Muscle of leg (tissue), 11 donors: ENCODE data around the gene CAPG. TPM values are rescaled to one million over a fixed set of nuclear protein-coding genes. Genes with fewer than 3 reads are reported as not detected.
A peak's percentile ranks its signal among the peaks of the same experiment; 100 is the strongest.
"Not testable (repeated sequence)": the region's sequence is repeated elsewhere in the genome, so short reads cannot be mapped to it uniquely, and the experiment has no call there.

ENCODE experiments used
- DNase-seq: peaks from one replicate; pipeline ENCODE4 v3.0.0; 2013
- H3K27ac ChIP-seq: one replicate; pipeline ENCODE4 v1.5.1; 2013; ENCODE audit warnings: mild to moderate bottlenecking, low read length, control low read depth
- H3K27me3 ChIP-seq: one replicate; pipeline ENCODE4 v1.6.1; 2013; ENCODE audit warnings: low read length; ENCODE audit not compliant: control insufficient read depth, insufficient read depth
- H3K36me3 ChIP-seq: one replicate; pipeline ENCODE4 v1.6.1; 2013; ENCODE audit warnings: low read length; ENCODE audit not compliant: control insufficient read depth, insufficient read depth
- H3K4me1 ChIP-seq: one replicate; pipeline ENCODE4 v1.6.1; 2013; ENCODE audit warnings: low read length; ENCODE audit not compliant: control insufficient read depth, insufficient read depth
- H3K4me3 ChIP-seq: one replicate; pipeline ENCODE4 v1.5.1; 2013; ENCODE audit warnings: low read length, control low read depth
- H3K9me3 ChIP-seq: replicated peaks from 2 replicates; pipeline ENCODE4 v1.6.1; 2013; ENCODE audit warnings: low read depth, low read length; ENCODE audit not compliant: control insufficient read depth
- WGBS: methylation state at CpG from one replicate; pipeline ENCODE4 v1.1.5; 2013; ENCODE audit warnings: missing lambda C conversion rate; ENCODE audit not compliant: insufficient coverage; 5-methylcytosine and 5-hydroxymethylcytosine counted together
- polyA plus RNA-seq, 8 donors: library from polyadenylated mRNA; unstranded; fragments of 120-200 nt; gene quantifications; one replicate each; pipeline versions ENCODE4 v1.2.1 to v1.2.3, GENCODE V29; 2013; ENCODE audit warnings: inconsistent platforms in 1 of 8, low replicate concordance in 1 of 8; ENCODE audit not compliant: insufficient read length in 8 of 8, insufficient read depth in 1 of 8
- total RNA-seq: library from RNA; stranded (reverse); fragments of 120-200 nt; gene quantifications from one replicate; pipeline ENCODE4 v1.2.4, GENCODE V29; 2013

The CAPG gene
- total and polyA plus RNA-seq, 9 donors: 13.9 to 48.5 (median 26.4) TPM

GRCh38 chr2:85362653-85363387 is 47.3 kb downstream of the CAPG start:
- H3K9me3 ChIP-seq, H3K4me1 ChIP-seq, DNase-seq, H3K27me3 ChIP-seq, H3K27ac ChIP-seq, H3K4me3 ChIP-seq: not testable (repeated sequence)
- WGBS: no CpG with 5 or more reads among the region's 5 CpGs
- peaks cover 40% of the 10 kb centered on the region for H3K36me3 ChIP-seq

- Histone ChIP-seq H3K27me3 (no peaks in the 10 kb centered on the region), H3K36me3 (peaks cover 34% of the 10 kb centered on the region), H3K4me3 (no peak overlapping the region), H3K9me3 (no peaks in the 10 kb centered on the region), H3K4me1 (peaks cover 15% of the 10 kb centered on the region), H3K27ac (no peak overlapping the region)
- DNase-seq: no peak
- WGBS: 83% methylated on average over 1 of the region's 3 CpGs
Observed at GRCh38 chr2:85357736-85358135, 52.4 kb downstream of the CAPG start.

GRCh38 chr2:85356186-85356585 is 54.0 kb downstream of the CAPG start:
- Histone ChIP-seq H3K4me1 (peaks cover 15% of the 10 kb centered on the region), H3K9me3 (no peaks in the 10 kb centered on the region), H3K27me3 (no peaks in the 10 kb centered on the region), H3K27ac (no peak overlapping the region), H3K36me3 (peaks cover 32% of the 10 kb centered on the region), H3K4me3 (no peak overlapping the region)
- WGBS: 88% methylated on average over 2 of the region's 2 CpGs
- DNase-seq: no peak

- peak; percentile 22 for DNase-seq
- Histone ChIP-seq H3K36me3 (peaks cover 38% of the 10 kb centered on the region), H3K4me3 (peak overlapping the region; percentile 67), H3K27me3 (no peaks in the 10 kb centered on the region), H3K9me3 (no peaks in the 10 kb centered on the region), H3K27ac (no peak overlapping the region), H3K4me1 (peaks cover 15% of the 10 kb centered on the region)
- WGBS: 20% methylated on average over 1 of the region's 3 CpGs
Observed at GRCh38 chr2:85355521-85355920, 54.6 kb downstream of the CAPG start.

GRCh38 chr2:85355073-85355410 is 55.1 kb downstream of the CAPG start:
- Histone ChIP-seq H3K4me1 (peaks cover 15% of the 10 kb centered on the region), H3K27me3 (no peaks in the 10 kb centered on the region), H3K27ac (peak overlapping the region; percentile 72), H3K4me3 (peak overlapping the region; percentile 67), H3K9me3 (no peaks in the 10 kb centered on the region), H3K36me3 (peaks cover 43% of the 10 kb centered on the region)
- 3% methylated on average over 8 of the region's 10 CpGs for WGBS
- DNase-seq: no peak

GRCh38 chr2:85354286-85355072 is 55.7 kb downstream of the CAPG start, which contains the start of the genes ELMOD3 and RETSAT:
Gene ELMOD3, plus strand, starts transcription at chr2:85354769. Its CDS starts 2,430 bp downstream, at chr2:85357199.
Gene RETSAT, minus strand, starts transcription at chr2:85354528. Its CDS starts 21 bp downstream, at chr2:85354507.
- H3K4me3 ChIP-seq: peak within 1 kb of the TSS; percentile 67
- H3K36me3 ChIP-seq: peaks cover 49% of the 10 kb centered on the region
- H3K9me3 ChIP-seq: no peaks in the 10 kb centered on the region
- H3K27me3 ChIP-seq: no peaks in the 10 kb centered on the region
- DNase-seq: peak; percentile 100
- H3K4me1 ChIP-seq: peaks cover 15% of the 10 kb centered on the region
- WGBS: under 1% methylated on average over 40 of the region's 42 CpGs
- H3K27ac ChIP-seq: peak within 1 kb of the TSS; percentile 84

- Histone ChIP-seq H3K4me3 (peak overlapping the region; percentile 67), H3K4me1 (peaks cover 15% of the 10 kb centered on the region), H3K36me3 (peaks cover 54% of the 10 kb centered on the region), H3K27me3 (no peaks in the 10 kb centered on the region), H3K9me3 (no peaks in the 10 kb centered on the region), H3K27ac (peak overlapping the region; percentile 84)
- 22% methylated on average over 11 of the region's 16 CpGs for WGBS
- DNase-seq: peak; percentile 41
Observed at GRCh38 chr2:85353876-85354285, 56.3 kb downstream of the CAPG start.

GRCh38 chr2:85347599-85347998 is 62.6 kb downstream of the CAPG start:
- H3K36me3 ChIP-seq: peaks cover 65% of the 10 kb centered on the region
- WGBS: 100% methylated on average over 1 of the region's 3 CpGs
- H3K9me3 ChIP-seq: no peaks in the 10 kb centered on the region
- H3K27me3 ChIP-seq: no peaks in the 10 kb centered on the region
- no peaks in the 10 kb centered on the region for H3K4me1 ChIP-seq
- H3K4me3 ChIP-seq: no peak overlapping the region
- no peak overlapping the region for H3K27ac ChIP-seq
- no peak for DNase-seq
